ENCODE measurements around the gene CCDC40.

GRCh38 chr17:79991924-79992648, 44.4 kb upstream of the CCDC40 start:
- TF ChIP-seq POLR2A (IDR thresholded peaks at IDR 0.05) (no peak), CTCF (IDR thresholded peaks at IDR 0.05) (no peak)

All from Peyer's patch (tissue), 4 donors.